Measurements from ENCODE around the gene POR.

POR gene

DNA sequence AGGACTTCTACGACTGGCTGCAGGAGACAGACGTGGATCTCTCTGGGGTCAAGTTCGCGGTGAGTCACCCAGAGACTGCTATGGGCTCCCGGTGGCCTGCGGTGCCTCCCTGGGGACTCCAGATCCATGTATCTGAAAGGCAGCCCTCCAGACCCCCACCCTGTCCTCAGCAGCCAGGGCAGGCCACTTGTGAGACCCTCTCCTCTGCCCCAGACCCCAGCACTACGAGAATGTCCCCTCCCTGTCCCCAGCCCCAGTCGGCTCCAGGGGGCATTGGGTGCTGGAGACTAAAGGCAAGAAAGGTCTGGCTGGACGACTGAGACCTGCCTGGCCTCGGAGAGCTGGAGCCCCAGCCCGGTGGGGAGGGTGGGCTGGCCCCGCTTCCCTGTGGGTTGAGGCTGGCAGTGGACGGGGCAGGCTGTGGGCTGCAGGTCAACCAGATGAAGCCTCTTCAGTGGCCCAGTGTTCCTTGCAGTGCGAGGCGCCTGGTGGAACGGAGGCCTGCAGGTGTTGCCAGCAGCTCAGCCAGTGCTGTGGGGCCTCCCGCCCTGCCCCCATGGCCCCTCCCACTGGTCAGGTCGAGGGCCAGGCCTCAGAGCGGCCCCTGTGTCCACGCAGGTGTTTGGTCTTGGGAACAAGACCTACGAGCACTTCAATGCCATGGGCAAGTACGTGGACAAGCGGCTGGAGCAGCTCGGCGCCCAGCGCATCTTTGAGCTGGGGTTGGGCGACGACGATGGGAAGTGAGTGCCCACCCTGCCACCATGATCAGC is 65.7 kb downstream of the POR start:
- DNase-seq = no peak

DNA sequence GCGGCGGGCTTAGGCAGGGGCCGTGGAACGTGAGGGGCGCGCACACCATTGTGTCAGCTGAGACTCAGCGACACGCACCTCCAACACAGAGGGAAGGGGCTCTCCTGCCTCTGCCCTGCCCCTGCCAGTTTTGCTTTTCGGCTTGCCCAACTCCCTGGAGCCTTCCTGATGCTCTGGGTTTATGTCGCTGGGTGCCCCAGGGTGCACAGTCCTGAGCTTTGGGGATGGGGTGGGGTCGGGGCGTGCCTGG is 66.2 kb downstream of the POR start:
- no peak for DNase-seq

DNA sequence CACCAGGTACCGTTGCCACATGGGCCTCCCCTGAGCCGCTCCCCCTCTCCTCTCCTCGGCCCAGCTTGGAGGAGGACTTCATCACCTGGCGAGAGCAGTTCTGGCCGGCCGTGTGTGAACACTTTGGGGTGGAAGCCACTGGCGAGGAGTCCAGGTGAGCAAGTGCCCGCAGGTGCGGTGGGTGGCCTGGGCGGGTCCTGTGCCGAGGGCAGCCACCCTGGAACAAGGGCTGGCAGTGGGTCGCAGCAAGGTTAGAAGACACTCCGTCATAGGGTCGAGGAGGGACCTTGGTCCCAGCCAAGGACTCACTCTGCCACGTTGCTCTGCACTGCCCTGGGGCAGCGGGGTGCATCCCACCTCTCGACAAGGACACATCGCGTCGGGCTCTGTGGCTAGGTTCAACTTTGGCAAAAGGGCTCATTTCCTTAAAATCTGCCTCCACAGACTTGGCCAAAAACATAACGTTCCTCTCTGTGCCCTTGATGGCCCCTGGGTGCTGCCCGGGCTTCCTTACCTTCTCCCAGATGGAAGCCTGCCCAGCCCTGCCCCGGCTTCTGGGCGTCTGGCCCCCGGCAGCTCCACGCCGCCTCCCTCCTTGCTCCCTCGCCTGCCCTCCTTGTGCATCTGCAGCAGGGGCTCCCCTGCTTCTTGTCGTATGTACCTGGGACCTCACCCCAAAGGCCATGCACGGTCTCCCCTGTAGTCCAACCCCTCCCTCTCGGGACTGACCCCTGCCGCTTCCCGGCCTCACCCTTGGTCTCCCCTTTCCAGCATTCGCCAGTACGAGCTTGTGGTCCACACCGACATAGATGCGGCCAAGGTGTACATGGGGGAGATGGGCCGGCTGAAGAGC is 66.7 kb downstream of the POR start:
- DNase-seq = no peak

DNA sequence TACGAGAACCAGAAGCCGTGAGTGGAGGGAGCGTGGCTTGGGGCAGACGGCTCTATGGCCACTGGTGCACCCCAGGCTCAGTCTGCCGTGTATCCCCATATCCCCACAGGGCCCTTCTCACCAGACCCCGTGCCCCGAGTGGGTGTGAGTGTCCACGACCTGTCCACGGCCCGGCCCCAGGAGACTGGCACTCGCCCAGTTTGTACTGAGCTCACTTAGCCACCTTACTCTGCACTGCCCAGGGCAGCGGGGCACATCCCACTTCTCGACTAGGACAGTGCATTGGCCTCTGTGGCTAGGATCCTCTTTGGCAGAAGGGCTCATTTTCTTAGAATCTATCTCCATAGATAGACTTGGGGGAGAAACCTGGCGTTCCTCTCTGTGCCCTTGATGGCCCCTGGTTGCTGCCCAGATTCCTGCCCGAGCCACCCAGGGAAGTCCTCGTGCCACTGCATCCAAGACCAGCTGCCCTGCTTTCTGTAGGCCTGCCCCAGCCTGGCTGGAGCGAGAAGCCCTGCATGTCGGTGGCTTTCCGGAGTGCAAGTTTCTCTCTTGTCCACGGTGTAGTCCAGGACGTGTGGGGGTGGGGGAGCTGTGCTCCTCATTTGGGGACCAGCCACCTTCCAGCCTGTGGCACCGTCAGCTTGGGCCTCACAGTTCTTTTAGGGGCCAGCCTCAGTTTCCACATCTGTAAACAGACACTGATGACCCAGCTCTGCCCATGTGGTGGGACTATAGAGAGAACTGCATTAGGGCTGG is 67.5 kb downstream of the POR start:
- no peak for DNase-seq

DNA sequence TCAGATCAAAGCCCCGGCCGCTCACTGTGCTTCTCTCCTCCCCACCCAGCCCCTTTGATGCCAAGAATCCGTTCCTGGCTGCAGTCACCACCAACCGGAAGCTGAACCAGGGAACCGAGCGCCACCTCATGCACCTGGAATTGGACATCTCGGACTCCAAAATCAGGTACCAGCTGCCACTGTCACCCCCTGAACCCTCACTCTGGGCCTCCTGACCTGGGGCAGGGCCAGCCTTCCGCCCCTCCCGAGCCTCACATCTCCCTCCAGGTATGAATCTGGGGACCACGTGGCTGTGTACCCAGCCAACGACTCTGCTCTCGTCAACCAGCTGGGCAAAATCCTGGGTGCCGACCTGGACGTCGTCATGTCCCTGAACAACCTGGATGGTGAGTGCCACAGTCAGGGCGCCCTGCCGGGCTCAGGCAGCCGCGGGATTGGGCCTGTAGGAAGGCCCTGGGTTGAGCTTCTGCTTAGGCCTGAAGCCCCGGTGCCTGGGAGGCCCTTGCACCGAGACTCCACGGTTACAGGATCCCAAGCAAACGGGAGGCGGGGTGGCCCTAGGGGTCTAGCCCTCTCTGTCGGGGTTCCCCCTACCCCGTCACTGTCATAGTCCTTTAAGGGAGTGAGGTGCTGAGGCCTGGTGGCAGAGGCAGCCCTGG is 68.6 kb downstream of the POR start:
- DNase-seq = no peak

DNA sequence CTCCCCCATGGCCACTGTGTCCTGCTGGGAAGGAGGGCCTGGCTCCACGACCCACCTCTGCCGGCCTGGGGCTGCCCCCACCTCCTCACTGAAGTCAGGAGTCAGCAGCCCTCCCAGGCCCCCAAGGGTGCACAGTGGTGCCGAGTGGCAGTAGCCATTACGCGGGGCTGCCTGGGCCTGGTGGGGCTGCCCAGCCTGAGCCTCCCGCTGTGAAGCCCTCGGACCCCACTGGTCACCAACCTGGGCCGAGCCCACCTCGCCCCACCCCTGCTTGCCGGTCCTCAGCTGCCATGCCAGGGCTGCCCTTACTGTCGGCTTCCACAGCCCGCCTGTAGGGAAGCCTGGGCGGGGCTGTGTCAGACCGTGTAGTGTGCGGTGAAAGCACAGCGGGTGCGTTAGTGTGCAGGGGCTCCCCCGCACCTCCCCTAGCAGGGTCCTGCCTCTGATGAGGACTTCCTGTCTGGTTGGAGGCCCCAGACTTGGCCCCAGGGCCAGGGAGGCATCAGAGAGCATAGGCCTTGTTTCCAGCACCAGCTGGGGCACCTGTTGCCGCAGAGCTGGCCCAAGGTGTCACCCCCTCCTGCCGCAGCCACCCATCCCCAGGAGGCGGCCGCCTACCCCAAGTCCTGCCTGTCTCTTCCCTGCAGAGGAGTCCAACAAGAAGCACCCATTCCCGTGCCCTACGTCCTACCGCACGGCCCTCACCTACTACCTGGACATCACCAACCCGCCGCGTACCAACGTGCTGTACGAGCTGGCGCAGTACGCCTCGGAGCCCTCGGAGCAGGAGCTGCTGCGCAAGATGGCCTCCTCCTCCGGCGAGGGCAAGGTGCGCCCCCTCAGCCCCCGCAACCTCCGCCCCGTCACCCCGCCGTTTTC is 69.4 kb downstream of the POR start:
- DNase-seq = no peak

DNA sequence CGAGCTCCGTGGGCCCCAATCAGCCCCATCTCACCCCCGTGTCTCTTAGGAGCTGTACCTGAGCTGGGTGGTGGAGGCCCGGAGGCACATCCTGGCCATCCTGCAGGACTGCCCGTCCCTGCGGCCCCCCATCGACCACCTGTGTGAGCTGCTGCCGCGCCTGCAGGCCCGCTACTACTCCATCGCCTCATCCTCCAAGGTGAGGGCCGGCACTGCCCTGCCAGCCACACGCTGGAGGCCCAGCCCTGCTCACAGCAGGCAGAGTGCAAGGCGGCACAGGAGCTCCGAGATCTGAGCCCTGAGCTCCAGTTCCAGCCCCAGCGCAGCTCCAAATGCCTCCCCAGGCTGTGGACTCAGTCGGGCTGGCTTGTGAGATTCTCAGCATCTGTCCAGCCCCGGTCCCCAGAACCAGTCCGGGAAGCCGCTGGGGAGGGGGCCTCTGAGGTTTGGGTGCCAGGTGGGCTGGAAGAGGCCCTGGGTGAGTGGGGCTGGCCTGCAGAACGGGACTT is 70.1 kb downstream of the POR start:
- no peak for DNase-seq

DNA sequence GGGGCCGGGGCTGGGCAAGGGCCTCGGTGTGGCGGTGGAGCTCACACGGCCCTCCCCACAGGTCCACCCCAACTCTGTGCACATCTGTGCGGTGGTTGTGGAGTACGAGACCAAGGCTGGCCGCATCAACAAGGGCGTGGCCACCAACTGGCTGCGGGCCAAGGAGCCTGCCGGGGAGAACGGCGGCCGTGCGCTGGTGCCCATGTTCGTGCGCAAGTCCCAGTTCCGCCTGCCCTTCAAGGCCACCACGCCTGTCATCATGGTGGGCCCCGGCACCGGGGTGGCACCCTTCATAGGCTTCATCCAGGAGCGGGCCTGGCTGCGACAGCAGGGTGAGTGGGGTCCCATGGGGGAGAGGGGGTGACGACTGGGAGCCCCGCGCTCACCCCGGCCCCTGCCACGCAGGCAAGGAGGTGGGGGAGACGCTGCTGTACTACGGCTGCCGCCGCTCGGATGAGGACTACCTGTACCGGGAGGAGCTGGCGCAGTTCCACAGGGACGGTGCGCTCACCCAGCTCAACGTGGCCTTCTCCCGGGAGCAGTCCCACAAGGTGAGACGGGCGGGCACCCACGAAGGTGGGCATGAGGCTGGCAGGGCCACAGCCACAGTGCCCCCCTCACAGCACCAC is 70.7 kb downstream of the POR start:
- no peak for DNase-seq

DNA sequence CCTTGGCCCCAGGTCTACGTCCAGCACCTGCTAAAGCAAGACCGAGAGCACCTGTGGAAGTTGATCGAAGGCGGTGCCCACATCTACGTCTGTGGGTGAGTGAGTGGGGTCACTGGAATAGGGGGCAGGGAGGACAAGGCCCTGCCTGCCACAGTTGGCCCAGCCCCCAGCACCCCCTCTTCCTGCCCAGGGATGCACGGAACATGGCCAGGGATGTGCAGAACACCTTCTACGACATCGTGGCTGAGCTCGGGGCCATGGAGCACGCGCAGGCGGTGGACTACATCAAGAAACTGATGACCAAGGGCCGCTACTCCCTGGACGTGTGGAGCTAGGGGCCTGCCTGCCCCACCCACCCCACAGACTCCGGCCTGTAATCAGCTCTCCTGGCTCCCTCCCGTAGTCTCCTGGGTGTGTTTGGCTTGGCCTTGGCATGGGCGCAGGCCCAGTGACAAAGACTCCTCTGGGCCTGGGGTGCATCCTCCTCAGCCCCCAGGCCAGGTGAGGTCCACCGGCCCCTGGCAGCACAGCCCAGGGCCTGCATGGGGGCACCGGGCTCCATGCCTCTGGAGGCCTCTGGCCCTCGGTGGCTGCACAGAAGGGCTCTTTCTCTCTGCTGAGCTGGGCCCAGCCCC is 71.3 kb downstream of the POR start:
- no peak for DNase-seq

DNA sequence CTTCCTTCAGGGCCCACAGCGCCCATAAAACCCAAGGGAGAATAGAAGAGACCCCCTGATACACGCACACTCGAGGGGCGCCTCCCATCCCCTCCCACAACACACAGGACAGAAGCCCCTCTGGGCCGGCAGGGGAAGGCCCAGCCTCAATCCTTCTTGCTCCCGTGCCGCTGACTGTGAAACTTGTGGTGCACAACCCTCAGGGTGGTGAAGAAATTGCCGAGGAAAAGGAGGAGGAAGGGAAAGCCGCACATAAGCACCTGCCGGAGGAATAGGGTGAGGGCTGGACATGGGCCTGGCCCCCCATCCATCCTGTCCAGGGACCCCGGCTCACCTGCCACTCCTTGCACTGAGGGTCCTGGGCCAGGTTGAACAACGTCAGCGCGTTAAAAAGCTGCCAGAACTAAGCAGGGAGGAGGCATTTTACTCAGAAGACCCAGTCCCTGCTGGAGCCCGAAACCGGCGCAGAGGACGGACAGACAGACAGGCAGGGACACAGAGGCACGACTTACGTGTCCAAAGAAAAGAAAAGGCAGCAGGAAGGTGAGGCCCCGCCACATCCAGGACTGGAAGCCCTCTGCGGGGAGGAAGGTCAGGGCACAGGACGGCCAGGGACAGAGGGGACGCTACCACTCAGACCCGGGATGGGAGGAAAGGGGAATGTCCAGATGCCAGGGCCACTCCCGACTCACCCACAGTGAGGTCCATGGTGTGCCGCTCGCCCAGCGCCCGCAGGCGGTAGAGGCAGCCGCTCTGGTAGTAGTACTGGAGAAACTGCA is 72.3 kb downstream of the POR start:
- no peak for DNase-seq

DNA sequence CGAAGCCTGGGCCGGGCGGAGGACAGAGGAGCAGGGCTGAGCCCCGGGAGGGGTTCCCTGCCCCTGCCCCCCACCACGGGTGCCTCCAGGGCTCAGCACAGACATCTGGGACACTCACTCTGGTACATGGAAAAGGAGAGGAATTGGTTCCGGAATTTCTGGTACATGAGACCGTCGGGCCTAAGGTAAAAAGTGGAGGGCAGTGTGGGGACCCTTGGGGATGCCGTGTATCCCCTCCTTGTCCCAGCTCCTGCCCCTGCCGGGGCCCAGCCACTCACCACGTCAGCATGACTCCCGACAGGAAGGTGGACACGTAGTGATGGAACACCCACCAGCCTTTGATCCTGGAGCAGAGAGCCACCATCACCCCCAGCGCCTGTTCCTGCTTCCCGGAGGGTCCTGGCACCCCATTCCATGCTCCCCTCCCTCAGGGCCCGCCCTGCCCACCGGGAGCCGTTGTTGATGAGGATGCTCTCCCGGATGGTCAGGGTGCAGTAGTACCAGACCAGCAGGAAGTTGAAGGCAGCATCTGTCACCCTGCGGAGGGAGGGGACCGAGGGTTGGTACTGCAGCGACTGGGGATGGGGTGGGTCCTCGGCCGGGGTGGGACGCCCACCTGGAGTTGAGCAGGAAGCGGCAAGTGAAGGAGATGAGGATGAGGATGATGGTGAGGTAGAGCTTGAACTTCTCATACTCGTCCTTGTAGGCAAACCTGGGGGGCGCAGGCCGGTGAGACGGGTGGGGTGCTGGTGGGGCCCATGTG is 73.0 kb downstream of the POR start:
- no peak for DNase-seq

DNA sequence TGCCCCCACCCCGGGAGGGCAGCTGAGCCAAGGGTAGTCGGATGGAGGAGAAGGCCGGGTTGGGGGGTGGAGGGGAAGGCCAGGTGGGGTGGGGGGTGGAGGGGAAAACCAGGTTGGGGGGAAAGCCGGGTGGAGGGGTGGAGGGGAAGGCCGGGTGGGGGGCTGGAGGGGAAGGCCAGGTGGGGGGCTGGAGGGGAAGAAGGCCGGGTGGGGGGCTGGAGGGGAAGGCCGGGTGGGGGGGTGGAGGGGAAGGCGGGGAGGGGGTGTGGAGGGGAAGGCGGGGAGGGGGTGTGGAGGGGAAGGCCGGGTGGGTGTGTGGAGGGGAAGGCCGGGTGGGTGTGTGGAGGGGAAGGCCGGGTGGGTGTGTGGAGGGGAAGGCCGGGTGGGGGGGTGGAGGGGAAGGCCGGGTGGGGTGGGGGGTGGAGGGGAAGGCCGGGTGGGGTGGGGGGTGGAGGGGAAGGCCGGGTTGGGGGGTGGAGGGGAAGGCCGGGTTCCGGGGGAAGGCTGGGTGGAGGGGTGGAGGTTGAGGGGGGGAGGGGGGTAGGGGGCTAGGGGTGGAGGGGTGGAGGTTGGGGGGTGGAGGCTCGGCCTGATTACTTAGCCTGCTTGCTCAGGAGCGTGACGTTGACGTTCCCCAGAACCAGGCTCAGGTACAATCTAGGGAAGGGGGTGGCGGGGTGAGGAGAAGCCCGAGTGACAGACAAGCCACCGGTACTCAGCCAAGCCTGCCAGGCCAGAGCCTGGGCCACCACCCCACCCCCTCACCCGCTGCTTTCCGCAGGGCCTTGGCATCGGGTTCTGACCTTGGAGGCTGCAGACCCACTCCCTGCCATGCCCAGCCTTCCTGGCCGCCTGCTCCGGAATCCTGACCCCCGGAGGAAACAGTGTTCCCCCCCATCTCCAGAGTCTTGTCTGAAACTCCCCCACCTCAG is 73.9 kb downstream of the POR start:
- DNase-seq = no peak

DNA sequence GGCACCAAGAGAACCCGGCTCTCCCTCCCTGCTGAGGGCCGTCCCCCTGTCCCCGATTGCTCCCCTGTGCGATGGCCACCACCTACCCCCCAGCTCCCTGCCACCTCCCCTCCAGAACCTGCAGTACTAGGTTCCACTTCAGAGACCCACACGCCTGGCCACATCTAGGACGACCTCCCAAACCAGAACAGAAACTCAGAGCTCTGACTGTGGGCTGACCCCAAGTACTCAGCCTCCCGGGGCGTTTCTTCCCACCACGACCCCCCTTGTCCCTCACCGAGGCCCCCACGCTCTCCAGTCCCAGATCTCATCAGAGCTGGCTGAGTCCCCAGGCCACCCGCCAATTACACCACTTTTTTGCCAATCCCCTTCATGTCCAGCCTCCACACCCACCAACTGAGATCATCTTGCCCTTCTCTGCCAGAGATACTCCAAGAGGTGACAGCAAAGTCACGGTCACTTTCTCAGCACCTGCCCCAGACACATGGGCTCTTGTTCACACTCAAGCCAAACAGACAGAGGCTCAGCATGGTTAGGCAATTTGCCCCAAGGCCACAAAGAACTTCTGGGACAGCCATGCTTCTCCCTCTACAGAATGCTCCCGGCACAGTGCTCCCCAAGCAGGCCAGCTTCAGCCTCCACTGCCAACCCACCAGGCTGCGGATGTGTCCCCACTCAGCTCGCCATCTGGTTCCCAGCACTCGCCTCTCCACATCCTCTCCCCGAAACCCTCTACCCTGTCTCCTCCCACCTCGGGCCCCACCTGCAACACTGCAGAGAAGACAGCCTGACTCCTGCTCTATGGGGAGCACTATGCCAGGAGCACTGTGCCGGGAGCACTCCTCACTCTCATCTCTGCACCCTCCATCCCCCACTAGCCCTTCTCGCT is 74.8 kb downstream of the POR start:
- no peak for DNase-seq

DNA sequence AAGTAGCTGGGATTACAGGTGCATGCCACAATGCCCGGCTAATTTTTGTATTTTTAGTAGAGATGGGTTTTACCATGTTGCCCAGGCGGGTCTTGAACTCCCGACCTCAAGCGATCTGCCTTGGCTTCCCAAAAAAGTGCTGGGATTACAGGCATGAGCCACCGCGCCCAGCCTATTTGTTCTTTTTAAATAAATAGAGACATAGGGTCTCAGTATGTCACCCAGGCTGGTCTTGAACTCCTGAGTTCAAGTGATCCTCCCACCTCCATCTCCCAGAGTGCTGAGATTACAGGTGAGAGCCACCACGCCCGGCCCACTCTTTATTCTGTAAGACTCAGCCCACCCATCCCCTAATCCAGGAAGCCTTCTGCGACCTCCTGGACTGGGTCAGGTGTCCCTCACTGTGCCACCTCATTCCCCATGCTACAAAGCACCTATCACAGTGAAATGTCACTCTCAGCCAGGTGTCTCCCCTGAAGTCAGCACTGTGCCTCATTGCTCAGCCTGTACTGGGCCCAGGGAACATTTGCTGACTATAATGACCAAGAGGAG is 76.7 kb downstream of the POR start:
- no peak for DNase-seq

DNA sequence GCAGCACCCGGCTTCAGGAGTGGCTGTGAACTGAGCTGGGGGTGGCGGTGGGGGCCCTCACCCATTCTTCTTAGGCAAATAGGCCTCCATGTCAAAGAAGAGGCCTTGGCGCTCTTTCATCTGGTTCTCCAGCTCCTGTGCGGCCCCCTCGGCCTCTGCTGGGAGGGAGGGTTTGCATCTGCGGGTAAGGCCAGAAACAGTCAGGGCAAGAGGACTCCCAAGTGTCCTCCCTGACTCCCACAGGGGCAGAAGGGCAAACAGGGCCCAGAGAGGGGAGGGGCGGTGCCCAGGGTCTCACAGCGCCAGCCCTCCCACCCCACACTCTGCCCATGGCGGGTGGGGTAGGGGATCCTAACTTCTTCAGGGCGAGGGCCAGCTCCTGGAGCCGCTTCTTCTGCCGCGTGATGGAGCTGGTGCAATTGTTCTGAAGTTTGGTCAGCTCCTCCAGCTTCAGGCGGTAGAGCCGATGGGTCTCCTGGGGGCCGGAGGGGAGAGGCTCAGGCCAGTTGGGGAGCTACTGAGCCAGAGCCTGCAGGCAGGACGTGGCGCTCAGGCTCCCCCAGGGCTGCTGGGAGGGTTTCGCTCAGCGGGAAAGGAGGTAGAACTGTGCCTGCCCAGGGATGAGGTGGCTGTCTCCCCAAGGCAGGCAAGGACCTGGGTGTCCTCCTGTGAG is 77.3 kb downstream of the POR start:
- DNase-seq = no peak
